Measurements from ENCODE around the gene MUS81. TPM values are rescaled to one million over a fixed set of nuclear protein-coding genes. Genes with fewer than 3 reads are reported as not detected.

Gene MUS81
- total and polyA plus RNA-seq, 9 of the 15 experiments (the other 6 are each of a cell fraction or from before 2014, with no cell fraction given): 13.4 to 118 (median 53.7) TPM

- TF ChIP-seq PRDM10 (IDR thresholded peaks at IDR 0.05; ENCODE audit: partially characterized antibody): no peak
- TF ChIP-seq NUFIP1 (IDR thresholded peaks at IDR 0.05; ENCODE audit: partially characterized antibody): no peak
- TF ChIP-seq POLR2A (conservative IDR thresholded peaks at IDR 0.05): peak; percentile 46; the same call in 1 of the 2 replicates
- no peak for TF ChIP-seq ELK1 (CRISPR knock-in tag; IDR thresholded peaks at IDR 0.05)
- TF ChIP-seq KLF6 (CRISPR knock-in tag; IDR thresholded peaks at IDR 0.05; ENCODE audit: borderline replicate concordance): no peak
- TF ChIP-seq CTBP1 (IDR thresholded peaks at IDR 0.05; ENCODE audit: borderline replicate concordance): no peak
- no peak for TF ChIP-seq TBL1XR1 (IDR thresholded peaks at IDR 0.05; ENCODE audit: low read length in 2 of 2)
- TF ChIP-seq SRSF3 (IDR thresholded peaks at IDR 0.05; ENCODE audit: insufficient read depth, low read length): no peak
- TF ChIP-seq FOXJ2 (tag; IDR thresholded peaks at IDR 0.05): no peak
- TF ChIP-seq CEBPZ (IDR thresholded peaks at IDR 0.05; ENCODE audit: borderline replicate concordance, low read depth, low read length): no peak
- TF ChIP-seq PHF8 (IDR thresholded peaks at IDR 0.05; ENCODE audit: borderline replicate concordance, low read length): no peak
- TF ChIP-seq POLR3A (IDR thresholded peaks at IDR 0.05; ENCODE audit: borderline replicate concordance, extremely low read depth, insufficient read depth, insufficient read length): no peak
- TF ChIP-seq FOSL1 (tag; conservative IDR thresholded peaks at IDR 0.05): no peak
- no peak for TF ChIP-seq POLR2AphosphoS5 (IDR thresholded peaks at IDR 0.05; ENCODE audit: control insufficient read depth, insufficient read depth, low read depth, low read length)
- no peak for TF ChIP-seq ZNF175 (CRISPR knock-in tag; IDR thresholded peaks at IDR 0.05; ENCODE audit: low read depth)
- no peak for TF ChIP-seq ESRRB (CRISPR knock-in tag; IDR thresholded peaks at IDR 0.05; ENCODE audit: borderline replicate concordance)
- TF ChIP-seq NCOA1 (IDR thresholded peaks at IDR 0.05; ENCODE audit: low read depth): no peak
- TF ChIP-seq RB1 (IDR thresholded peaks at IDR 0.05; ENCODE audit: low read depth): no peak
Measured at GRCh38 chr11:65851811-65852507, 8.3 kb upstream of the MUS81 start (continued).
